ENCODE measurements around the gene PRDM15.

GRCh38 chr21:41900401-41900800 is 21.3 kb upstream of the PRDM15 start:
- TF ChIP-seq, protein P1, sequence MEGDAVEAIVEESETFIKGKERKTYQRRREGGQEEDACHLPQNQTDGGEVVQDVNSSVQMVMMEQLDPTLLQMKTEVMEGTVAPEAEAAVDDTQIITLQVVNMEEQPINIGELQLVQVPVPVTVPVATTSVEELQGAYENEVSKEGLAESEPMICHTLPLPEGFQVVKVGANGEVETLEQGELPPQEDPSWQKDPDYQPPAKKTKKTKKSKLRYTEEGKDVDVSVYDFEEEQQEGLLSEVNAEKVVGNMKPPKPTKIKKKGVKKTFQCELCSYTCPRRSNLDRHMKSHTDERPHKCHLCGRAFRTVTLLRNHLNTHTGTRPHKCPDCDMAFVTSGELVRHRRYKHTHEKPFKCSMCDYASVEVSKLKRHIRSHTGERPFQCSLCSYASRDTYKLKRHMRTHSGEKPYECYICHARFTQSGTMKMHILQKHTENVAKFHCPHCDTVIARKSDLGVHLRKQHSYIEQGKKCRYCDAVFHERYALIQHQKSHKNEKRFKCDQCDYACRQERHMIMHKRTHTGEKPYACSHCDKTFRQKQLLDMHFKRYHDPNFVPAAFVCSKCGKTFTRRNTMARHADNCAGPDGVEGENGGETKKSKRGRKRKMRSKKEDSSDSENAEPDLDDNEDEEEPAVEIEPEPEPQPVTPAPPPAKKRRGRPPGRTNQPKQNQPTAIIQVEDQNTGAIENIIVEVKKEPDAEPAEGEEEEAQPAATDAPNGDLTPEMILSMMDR (IDR thresholded peaks at IDR 0.05), result no peak
- TF ChIP-seq POLR2A (IDR thresholded peaks at IDR 0.05) (no peak), POLR2AphosphoS5 (IDR thresholded peaks at IDR 0.05) (no peak), EP300 (IDR thresholded peaks at IDR 0.05) (no peak)

Data from stomach (tissue), 4 donors.